HUES6 (cell line): ENCODE data around the gene FMO3.

ENCODE experiments used
- H3K27ac ChIP-seq: 2 replicates; pipeline ENCODE4 v1.7.0; 2013; ENCODE audit warnings: low read depth, mild to moderate bottlenecking, low read length, inconsistent platforms
- H3K27me3 ChIP-seq: 2 replicates; pipeline ENCODE4 v1.6.1; 2013; ENCODE audit warnings: low read length; ENCODE audit not compliant: control insufficient read depth, insufficient read depth
- H3K36me3 ChIP-seq: 2 replicates; pipeline ENCODE4 v1.6.1; 2013; ENCODE audit warnings: low read length; ENCODE audit not compliant: control insufficient read depth, insufficient read depth
- H3K4me1 ChIP-seq: 2 replicates; pipeline ENCODE4 v1.6.1; 2013; ENCODE audit warnings: low read length; ENCODE audit not compliant: control insufficient read depth, insufficient read depth
- H3K4me3 ChIP-seq: 2 replicates; pipeline ENCODE4 v1.5.1; 2013; ENCODE audit warnings: low read depth, low read length
- H3K9ac ChIP-seq: one replicate; pipeline ENCODE4 v1.6.1; 2013; ENCODE audit warnings: mild to moderate bottlenecking, low read length
- H3K9me3 ChIP-seq: 2 replicates; pipeline ENCODE4 v1.6.1; 2013; ENCODE audit warnings: low read depth, low read length; ENCODE audit not compliant: control insufficient read depth, insufficient read depth

Gene FMO3

DNA sequence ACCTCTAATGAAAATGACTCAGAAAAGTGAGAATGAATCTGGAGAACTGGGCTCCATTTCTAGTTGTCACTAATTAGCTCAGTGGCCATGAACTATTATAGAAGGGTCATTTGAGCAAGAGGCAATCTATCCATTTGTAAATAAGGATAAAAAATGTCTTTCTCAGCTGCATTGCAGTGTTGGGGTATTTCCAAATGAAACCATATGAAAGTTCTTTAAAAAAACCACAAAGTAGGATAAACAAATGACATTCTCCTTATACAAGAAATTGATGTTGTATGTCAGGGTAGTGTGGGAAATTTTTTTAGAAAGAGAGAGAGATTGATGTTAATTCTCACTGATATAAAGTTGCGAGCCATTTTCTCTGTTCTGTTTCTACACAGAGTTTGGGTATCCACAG is 26.0 kb downstream of the FMO3 start:
- H3K9ac ChIP-seq = no peak overlapping the region
- no peak overlapping the region for H3K27ac ChIP-seq
- H3K36me3 ChIP-seq = no peaks in the 10 kb centered on the region
- peaks cover 5% of the 10 kb centered on the region; the same call in 1 of the 2 replicates for H3K4me1 ChIP-seq
- no peaks in the 10 kb centered on the region for H3K9me3 ChIP-seq
- no peaks in the 10 kb centered on the region for H3K27me3 ChIP-seq
- H3K4me3 ChIP-seq = no peak overlapping the region

DNA sequence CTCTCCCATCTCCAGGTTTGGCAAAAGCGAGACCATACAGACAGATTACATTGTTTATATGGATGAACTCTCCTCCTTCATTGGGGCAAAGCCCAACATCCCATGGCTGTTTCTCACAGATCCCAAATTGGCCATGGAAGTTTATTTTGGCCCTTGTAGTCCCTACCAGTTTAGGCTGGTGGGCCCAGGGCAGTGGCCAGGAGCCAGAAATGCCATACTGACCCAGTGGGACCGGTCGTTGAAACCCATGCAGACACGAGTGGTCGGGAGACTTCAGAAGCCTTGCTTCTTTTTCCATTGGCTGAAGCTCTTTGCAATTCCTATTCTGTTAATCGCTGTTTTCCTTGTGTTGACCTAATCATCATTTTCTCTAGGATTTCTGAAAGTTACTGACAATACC is 26.4 kb downstream of the FMO3 start:
- Histone ChIP-seq H3K9ac (no peak overlapping the region), H3K9me3 (no peaks in the 10 kb centered on the region), H3K27me3 (no peaks in the 10 kb centered on the region), H3K27ac (no peak overlapping the region), H3K4me3 (no peak overlapping the region), H3K36me3 (no peaks in the 10 kb centered on the region), H3K4me1 (peaks cover 3% of the 10 kb centered on the region; the same call in 1 of the 2 replicates)

DNA sequence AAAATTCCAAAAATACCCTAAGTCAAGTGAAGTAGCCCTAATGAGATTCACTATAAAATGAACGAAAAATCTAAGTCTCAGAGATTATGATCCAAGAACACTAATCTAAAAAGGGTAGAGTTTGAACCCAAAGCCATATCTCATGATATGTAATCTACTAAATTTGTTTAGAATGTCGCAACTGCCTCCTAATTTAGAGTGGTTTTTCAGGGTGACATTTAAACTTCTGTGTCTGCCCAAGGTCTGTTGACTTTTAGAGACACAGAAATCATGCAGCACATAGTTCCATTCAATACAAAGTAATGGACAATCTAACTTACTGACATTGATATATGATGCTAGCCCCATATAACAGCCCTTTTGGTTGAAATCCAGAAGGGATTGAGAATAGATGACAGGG is 28.9 kb downstream of the FMO3 start:
- H3K9ac ChIP-seq = no peak overlapping the region
- H3K27me3 ChIP-seq = no peaks in the 10 kb centered on the region
- no peaks in the 10 kb centered on the region for H3K4me1 ChIP-seq

DNA sequence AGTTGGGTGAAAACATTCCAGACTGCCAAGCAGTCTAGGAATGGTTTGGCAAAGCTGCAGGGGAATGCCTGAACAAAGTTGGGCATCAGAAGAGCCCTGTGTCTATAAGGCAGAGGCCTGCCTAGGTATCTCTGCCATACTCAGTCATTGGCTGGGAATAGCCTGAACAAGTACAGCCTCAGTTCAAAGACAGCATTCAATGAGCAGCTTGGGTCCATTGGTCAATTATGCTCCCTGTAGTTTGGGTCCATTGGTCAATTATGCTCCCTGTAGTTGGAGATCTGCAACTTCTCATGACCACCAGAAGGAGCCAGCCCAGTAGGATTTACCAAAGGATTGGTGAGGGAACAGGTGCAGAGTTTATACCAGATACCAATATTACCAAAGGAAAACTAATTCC is 31.6 kb downstream of the FMO3 start:
- no peak overlapping the region for H3K4me3 ChIP-seq
- H3K27me3 ChIP-seq = no peaks in the 10 kb centered on the region
- no peak overlapping the region for H3K27ac ChIP-seq
- H3K9ac ChIP-seq = no peak overlapping the region
- no peaks in the 10 kb centered on the region for H3K36me3 ChIP-seq
- no peaks in the 10 kb centered on the region for H3K4me1 ChIP-seq
- H3K9me3 ChIP-seq = peaks cover 7% of the 10 kb centered on the region; the same call in 1 of the 2 replicates

More for the DNA sequence above, 28.9 kb downstream of the FMO3 start:
- Histone ChIP-seq H3K4me3 (no peak overlapping the region), H3K27ac (no peak overlapping the region), H3K9me3 (no peaks in the 10 kb centered on the region), H3K36me3 (no peaks in the 10 kb centered on the region)

DNA sequence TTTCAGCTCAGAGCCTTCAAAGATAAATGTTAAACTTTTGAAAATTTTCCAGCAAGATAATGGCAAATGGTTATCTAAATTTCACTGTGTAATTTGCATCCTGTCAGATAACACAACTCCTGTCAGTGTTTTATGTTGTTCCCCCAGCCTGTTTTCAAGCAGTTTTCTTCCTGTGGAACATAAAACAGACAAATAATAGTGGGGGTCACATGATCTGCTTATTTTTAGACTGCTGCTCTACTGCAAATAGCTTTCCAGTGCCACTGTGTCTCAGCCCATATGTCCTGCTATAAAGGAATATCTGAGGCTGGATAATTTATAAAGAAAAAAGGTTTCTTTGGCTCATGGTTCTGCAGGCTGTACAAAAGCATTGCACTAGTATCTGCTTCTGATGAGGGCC is 32.2 kb downstream of the FMO3 start:
- Histone ChIP-seq H3K27ac (no peak overlapping the region), H3K9me3 (peaks cover 7% of the 10 kb centered on the region; the same call in 1 of the 2 replicates), H3K4me1 (no peaks in the 10 kb centered on the region), H3K27me3 (no peaks in the 10 kb centered on the region), H3K4me3 (no peak overlapping the region), H3K36me3 (no peaks in the 10 kb centered on the region), H3K9ac (no peak overlapping the region)

DNA sequence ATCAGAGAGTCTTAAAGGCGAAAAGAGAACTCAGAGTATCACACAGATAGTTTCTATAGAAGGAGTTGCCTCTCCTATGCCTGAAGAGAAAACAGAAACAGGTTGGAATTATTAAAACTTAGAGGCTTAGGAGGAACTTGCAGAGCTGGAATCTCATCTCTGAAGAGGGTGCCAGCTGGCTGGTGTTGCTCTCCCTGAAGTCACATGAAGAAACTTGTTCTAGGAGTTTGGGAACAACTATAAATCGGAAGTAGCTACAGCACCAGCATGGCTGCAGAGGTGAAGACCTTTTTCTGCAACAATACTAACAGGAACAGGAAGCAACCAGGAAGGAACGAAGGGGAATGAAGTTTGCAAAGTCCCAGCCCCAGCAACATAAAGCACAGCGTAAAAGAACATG is 35.8 kb downstream of the FMO3 start:
- H3K27ac ChIP-seq = no peak overlapping the region

DNA sequence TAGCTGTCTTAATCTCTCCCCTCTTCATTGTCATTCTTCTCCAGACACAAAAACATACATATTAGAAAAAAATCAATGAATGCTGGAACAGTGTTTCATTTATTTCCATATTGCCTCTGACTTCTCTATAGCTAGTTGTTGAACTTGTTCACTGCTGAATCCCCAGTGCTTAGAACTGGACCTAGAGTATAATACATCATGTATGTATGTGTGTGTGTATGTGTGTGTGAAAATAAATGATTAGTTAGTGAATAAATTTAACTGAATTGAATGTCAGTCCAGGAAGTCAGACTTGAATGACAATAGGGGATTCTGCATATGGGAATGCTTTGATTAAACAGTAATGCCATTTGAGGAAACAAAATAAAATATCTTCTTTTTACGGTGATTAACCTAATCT is 36.4 kb downstream of the FMO3 start:
- no peaks in the 10 kb centered on the region for H3K27me3 ChIP-seq
- no peak overlapping the region for H3K27ac ChIP-seq
- H3K9me3 ChIP-seq = peaks cover 7% of the 10 kb centered on the region; the same call in 1 of the 2 replicates
- no peak overlapping the region for H3K4me3 ChIP-seq
- H3K9ac ChIP-seq = no peak overlapping the region
- H3K4me1 ChIP-seq = no peaks in the 10 kb centered on the region
- no peaks in the 10 kb centered on the region for H3K36me3 ChIP-seq

More for the DNA sequence above, 35.8 kb downstream of the FMO3 start:
- Histone ChIP-seq H3K27me3 (no peaks in the 10 kb centered on the region), H3K9ac (no peak overlapping the region), H3K4me3 (no peak overlapping the region), H3K9me3 (peaks cover 7% of the 10 kb centered on the region; the same call in 1 of the 2 replicates), H3K36me3 (no peaks in the 10 kb centered on the region), H3K4me1 (no peaks in the 10 kb centered on the region)

DNA sequence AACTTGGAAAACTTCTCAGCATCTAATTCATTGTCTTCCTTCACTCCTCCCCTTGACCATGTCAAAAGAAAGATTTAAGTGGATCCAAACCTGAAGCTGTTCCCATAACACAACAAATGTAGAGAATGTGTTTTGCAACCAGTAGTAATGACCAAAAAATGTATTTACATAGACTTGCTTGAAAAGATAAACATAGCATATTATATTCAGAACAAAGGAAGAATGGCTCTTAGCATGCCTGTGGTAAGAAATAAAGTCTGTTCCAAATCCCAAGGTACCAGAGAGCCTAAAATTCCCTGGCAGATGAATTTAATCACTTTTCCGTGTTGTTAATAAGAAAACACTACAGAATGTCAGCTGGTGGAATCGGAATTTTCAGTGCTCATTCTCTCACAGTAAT is 36.8 kb downstream of the FMO3 start:
- Histone ChIP-seq H3K36me3 (no peaks in the 10 kb centered on the region), H3K4me3 (no peak overlapping the region), H3K27me3 (no peaks in the 10 kb centered on the region), H3K9me3 (peaks cover 7% of the 10 kb centered on the region; the same call in 1 of the 2 replicates), H3K27ac (no peak overlapping the region), H3K9ac (no peak overlapping the region), H3K4me1 (no peaks in the 10 kb centered on the region)

DNA sequence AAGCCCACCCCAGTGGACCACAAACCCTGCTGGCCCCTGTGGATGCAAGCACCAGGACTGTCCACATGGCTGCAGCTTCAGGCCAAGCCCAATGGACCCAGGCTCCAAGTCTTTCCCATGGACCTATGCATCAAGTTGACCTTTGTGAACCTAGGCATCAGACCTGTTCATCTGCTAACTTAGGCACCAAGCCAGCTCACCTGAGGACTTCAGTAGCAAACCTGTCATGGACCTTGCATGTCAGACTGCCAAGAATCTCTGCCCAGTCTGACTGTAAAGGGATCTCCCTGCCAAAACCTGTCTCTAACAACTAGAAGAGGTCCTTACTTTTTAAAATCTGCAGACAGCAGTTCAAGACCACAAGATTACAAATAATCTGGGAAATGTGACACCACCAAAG is 37.8 kb downstream of the FMO3 start:
- H3K27me3 ChIP-seq = no peaks in the 10 kb centered on the region
- no peak overlapping the region for H3K9ac ChIP-seq

DNA sequence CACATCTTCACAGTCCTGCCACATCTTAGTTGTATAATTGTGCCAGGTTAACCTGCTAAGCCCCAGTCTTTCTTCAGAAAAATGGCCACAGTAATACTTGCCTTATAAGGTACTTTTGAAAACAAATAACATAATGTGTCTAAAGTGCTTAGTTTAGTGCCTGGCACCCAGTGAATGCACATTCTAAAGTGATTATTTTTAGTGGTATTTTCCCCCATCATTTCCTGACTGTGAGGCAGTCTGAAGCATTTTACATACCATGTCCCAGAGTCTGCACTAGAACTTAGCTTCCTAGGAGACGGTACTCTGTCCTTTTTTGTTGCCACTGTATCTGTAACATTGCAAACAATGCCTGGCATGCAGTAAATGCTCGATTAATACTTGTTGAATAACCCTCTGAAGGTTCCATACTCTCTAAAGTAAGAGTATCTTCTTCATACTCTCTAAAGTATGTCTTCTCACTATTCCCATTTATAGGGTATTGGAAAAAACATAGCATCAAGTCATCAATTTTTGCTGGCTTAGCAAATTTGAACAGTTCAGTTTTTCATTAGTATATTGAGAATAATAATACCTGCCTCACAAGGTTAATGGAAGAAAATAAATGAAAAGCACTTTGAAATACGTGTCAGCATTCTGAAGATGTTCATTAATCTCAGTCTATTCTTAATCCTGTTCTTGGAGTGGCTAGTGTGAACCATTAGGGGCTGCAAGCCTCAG is 43.7 kb downstream of the FMO3 start:
- Histone ChIP-seq H3K27ac (no peak overlapping the region), H3K9ac (no peak overlapping the region), H3K4me3 (no peak overlapping the region), H3K4me1 (peaks cover 8% of the 10 kb centered on the region; the same call in 1 of the 2 replicates), H3K9me3 (no peaks in the 10 kb centered on the region), H3K36me3 (no peaks in the 10 kb centered on the region), H3K27me3 (no peaks in the 10 kb centered on the region)

More for the DNA sequence above, 37.8 kb downstream of the FMO3 start:
- no peaks in the 10 kb centered on the region for H3K36me3 ChIP-seq
- H3K27ac ChIP-seq = no peak overlapping the region
- no peak overlapping the region for H3K4me3 ChIP-seq
- H3K4me1 ChIP-seq = no peaks in the 10 kb centered on the region
- peaks cover 7% of the 10 kb centered on the region; the same call in 1 of the 2 replicates for H3K9me3 ChIP-seq

DNA sequence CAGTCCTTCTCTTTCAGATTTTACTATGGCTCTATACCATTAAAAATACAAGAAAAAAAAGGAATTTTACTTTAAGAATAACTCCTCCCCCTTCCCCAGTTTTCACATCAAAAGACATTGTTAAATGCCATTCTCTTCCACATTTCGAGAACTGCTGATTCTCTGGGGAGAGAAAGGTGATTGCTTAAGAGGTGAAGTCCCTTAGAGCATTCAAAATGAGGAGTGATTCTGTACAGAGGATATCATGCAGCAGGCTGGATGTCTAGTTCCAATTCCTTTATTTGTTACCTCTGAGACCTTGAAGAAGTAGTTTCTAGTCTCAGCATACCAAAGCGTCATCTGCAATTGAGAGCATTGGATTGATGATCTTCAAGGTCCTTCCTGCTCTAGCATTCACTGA is 46.9 kb downstream of the FMO3 start:
- Histone ChIP-seq H3K9ac (no peak overlapping the region), H3K4me3 (no peak overlapping the region), H3K36me3 (no peaks in the 10 kb centered on the region), H3K27me3 (no peaks in the 10 kb centered on the region), H3K9me3 (no peaks in the 10 kb centered on the region), H3K4me1 (peaks cover 14% of the 10 kb centered on the region), H3K27ac (no peak overlapping the region)
